Fibroblast of skin of left biceps (primary cell): ENCODE measurements around the gene ADRA2B.
"Not testable (repeated sequence)": the region's sequence is repeated elsewhere in the genome, so short reads cannot be mapped to it uniquely, and the experiment has no call there.

Experiments used
- DNase-seq, 2 experiments: peaks; one replicate each; pipeline ENCODE4 v3.0.0-alpha.2; 2013; ENCODE audit warnings: low read depth in 2 of 2

The ADRA2B gene

DNA sequence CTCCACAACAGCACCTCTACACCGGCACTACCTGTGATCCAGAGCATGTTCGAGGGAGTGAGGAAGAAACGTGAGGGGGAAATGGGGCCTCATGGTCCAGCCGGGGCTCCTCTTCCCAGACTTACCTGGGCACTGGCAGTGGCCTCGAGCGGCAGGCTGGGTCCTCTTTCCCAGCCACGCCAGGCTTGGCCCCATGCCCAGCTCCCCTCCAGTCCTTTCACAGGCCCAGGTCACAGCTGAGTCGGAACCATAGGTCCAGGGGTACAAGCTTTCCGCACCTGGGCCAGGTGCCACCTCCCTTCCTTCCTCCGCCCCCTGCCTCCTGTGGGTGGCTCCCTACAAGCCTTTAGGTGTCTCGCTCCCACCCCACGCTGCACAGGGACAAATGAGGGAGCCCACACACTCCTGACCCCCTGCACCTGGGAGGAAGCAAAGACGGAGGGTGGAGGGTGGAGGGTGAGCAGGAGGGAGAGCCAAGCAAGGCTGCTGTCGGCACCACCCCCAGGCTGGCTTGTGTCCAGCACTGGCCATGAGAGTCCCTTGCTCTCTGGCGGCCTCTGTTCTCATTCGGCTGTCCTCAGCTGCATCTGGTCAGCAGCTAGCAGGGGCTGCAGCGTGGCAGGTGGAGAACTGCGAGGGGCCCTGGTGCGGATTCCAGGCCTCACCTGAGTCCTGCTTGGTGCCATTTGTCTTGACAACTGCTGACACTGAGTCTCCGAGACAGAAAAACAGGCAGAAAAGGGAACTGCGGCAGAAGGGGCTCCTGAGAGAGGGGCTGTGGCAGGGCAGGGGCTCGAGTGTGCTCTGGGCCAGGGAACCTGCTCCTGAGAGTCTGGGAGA, 26.8 kb downstream of the ADRA2B start:
- no peak for DNase-seq

DNA sequence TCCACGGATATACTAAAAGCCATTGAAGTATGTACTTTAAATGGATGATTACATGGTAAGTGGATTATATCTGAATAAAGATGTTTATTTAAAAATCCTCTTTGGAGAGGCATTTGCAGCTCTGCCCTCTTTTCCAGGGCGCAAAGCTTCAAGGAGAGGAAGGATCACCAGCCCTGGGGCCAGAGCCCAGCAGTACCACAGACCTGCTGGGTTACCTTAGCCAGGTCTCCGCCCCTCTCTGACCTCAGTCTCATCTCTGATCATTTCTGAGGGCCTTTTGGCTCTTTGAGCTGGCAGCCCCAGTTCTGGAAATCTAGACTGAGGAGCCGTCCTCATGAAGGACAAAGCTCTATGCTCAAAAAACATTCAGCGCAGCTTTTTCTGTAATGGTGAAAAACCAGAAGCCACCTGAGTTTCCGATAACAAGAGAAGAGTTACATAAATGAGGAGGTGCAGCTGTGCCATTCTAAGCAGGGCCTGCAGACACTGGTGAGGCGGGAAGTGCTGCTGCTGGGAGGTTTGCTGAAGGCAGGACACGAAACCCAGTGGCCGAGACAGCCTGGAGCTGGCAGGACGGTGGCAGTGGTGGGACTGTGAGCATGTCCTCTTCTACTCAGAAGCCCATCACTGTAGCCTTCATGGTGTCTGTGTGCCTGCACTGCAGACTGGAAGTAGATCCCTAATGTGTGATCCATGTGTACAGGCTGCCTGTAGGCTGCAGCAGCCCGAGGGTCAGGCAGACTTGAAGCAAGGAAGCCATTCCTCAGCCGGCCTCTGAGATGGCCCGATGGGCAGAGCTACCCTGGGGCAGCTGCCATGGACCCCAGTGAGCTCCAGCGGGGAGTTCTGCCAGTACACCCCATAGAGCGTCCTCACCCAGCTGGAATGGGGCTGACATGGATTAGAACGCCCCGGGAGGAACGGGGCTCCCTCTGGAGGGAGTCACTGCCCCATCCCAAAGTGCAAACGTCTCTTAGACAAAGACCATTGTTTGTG, 27.7 kb downstream of the ADRA2B start:
- DNase-seq, result no peak

DNA sequence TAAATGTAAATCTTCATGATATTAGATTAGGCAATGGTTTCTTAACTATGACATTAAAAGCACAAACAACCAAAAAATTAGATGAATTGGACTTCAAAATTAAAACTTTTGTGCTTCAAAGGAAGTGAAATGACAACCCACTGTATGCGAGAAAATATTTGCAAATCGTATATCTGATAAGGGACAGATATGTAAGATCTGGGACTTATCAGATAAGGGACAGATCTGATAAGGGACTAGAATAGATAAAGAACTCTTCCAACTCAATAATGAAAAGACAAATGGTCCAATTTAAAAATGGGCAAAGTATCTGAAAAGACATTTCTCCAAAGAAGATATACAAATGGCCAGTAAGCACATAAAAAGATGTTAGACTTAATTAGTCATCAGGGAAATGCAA, 29.2 kb downstream of the ADRA2B start:
- no peak for DNase-seq

DNA sequence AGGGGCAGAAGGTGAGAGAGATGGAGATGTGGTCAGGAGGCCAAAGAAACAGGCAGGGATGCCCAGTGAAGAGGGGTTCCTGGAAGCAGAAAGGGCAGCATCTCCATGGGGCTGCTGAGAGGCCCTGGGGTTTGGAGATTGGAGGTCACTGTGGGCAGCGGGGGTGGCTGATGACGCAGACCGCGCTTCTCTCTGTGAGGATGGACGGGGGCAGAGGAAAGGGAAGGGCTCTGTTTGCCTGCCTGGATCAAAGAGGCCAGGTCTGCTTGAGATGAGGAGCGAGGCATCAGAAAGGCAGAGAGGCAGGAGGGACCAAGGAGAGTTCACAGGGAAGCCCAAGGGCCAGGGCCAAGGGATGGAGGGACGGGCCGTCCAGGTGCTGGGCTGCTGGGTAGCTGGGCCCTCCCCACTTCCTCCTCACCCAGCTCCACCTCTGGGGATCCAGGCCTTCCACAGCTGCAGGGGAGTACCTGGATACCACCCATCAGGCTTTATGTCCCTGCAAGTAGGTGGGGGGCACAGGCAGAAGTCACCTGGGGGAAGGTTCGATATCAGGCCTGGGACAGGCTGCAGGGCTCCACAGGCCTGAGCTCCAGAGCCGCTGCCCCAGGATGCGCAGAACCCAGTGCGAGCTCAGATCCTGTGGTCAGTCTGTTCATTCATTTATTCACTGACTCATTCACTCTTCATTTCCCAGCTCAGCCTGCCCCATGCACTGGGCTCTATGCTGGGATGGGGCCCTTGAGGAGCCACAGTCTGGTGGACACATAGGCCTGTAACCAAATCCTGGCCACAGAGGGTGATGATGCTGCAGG, 30.6 kb downstream of the ADRA2B start:
- no peak for DNase-seq

DNA sequence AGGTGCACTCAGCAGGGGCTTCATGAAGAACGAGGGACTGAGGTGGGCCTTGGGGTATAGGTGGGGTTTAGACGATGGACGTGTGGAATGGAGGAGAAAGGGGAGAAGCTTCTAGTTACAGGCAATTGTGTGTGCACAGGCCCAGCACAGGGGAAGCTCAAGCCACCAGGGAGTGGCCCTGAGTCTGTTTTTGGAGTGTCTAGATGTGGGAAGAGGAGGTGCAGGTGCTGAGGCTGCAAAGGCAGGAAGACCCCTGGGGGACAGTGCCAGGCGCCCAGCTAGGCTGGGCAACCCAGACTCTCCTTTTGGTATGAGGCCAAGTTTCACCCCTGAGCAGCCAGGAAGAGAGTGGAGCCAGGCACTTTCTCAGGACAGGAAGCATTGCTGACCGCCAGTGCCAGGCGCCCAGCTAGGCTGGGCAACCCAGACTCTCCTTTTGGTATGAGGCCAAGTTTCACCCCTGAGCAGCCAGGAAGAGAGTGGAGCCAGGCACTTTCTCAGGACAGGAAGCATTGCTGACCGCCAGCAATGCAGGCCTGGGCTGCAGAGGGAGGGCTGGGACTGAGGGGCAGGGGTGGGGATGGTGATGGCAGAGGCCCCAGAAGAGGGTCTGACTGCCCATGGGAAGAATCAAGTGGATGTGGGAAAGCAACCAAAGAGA, 31.4 kb downstream of the ADRA2B start:
- DNase-seq, result not testable (repeated sequence)

DNA sequence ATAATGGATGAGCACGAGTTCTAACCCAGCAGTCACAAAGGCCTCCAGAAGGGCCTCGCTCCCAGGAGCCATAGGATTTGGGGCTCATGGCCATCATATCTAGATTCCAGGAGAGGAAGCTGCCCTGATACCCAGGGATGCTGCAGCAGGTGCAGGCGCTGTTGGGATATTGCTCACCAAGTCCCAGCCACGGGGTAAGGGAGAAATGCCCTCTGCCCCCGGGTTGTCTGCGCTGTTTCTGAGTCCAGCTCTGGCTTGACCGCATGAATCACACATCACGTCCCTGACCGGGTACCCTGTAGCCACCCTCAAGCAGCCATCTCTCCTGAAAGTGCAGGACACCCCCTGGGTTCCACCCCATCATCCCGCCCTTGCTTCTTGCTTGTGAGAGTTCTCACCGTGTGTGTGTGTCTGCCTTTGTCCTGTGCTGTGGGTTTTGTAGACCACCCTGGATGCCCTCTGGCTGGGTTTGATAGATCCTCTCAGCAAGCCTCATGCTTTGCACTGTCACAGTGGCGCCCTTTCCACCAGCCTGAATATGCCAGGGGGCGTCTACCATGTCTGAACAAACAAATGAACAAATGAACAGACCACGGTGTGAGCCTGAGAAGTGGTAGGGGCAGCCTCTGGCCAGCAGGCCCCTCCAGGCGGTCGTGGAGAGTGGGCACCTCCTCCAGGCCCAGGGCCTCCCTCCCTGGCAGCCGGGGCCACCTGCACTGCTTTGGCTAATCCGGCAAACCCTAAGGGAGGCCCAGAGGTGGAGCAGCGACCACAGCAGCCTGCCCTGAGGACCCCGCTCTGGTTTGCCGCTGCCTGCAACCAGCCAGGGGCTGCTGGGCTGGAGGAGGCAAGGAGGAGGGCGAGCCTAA, 32.1 kb downstream of the ADRA2B start:
- DNase-seq, result no peak

DNA sequence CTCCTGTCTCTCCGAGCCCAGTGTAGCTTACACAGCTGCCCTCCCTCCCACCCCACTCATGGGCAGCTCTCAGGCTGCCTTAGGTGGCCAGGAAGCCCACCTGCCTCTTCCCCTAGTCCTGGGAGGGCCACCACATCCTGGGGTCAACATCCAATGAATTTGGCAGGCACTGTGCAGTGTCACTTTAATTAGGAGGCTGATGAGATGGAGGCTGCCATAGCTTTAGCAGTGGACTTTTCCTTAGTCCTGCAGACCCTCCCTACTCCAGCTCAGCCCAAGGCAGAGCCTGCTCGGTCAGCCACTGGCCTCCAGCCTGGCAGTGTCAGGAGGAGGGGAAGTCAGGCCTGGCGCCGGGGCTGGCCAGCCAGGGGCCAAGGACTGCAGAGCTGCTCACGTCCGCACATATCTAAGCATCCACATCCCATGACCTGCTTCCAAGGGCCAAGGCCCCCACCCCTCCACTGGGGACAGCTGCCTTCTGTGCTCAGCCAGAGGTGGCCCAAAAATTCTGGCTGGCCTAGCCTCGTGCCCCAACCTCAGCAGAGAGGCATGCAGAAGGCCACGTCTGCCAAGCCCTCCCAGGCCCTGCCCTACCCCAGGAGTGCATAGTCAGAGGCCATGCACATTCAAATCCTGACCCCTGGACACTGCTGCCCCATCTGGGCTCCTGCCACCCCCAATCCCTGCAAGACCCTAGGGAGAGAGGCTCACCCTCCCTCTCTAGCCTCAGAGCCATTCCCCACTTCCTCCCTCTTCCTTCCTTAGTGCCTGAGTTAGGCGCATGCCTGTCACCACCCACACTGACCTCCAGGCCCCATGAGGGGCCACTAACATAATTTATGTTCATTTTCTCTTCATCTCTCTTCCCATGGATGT, 33.1 kb downstream of the ADRA2B start:
- DNase-seq, result no peak

DNA sequence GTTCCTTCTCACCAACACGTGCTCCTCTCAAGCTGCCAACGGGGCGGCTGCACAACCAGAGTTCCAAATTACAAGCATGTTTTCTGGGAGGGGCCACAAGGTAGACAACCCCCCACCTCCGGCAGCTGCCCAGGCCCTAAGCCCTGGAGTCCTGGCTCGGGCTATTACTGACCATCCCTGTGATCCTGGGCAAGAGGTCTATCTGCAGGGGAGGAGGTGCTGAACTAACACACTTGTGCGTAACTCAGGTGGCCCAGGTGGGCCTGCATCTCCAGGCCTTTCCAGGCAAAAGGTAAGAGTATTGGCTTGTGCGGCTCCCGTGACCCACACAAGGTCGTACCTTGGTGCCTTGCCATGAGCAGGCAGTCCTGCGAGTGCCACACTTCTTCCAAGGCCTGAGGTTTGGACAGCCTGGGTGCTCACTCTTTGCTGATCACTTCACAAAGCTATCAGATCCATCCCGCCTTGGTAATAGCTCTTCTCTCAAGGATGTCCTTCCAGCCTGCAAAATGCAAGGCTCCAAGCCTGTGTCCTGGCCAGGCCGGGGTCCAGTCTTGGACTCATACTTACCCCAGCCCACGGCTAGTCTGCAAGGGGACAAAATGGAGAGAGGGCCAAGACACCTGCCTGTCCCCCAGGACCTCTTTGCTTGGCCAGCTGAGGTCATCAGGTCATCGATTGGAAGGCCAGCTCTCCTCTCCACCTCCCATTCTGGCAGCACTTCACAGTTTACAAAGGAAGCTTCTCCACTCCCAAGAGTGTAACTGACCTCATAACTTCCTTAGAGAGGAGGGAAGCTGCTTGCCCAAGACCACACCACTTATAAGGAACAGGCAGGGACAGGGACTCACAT, 33.9 kb downstream of the ADRA2B start:
- no peak for DNase-seq

DNA sequence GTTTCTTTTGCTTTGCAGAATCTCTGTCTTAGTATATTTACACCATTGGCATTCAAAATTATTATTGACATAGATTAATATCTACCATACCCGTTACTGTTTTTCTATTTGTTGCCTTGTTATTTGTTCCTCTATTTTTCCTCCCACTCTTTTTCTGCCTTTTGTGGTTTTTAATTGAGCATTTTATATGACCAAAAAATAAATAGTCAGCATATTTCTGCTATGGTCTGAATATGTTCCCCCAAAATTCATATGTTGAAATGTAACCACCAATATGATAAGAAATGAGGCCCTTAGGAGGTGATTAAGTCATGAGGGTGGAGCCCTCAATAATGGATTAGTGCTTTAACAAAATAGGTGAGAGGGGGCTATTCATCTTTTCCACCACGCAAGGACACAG, 35.3 kb downstream of the ADRA2B start:
- DNase-seq, result no peak

DNA sequence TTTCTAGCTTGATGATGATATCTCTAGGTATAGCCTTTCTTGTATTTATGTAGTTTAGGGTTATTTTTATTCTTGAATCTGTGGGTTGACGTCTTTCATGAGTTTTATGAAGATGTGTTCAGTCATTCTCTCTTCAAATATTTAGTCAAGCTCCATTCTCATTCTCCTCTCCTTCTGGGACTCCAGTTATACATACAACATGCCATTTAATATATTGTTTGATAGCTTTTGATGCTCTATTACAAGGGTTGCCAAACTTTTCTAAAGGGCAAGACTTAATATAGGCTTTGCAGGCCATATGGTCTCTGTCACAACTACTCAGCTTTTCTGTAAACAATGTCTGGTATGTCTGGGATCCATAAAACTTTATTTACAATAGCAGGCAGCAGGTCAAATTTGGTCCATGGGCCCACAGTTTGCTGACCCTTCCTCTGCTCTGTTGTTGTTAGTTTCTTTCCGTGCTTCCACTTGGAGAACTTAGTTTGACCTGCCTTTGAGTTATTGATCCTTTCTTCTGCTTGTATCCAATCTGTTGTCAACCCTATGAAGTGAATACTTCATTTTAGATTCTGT, 41.1 kb downstream of the ADRA2B start:
- no peak for DNase-seq

DNA sequence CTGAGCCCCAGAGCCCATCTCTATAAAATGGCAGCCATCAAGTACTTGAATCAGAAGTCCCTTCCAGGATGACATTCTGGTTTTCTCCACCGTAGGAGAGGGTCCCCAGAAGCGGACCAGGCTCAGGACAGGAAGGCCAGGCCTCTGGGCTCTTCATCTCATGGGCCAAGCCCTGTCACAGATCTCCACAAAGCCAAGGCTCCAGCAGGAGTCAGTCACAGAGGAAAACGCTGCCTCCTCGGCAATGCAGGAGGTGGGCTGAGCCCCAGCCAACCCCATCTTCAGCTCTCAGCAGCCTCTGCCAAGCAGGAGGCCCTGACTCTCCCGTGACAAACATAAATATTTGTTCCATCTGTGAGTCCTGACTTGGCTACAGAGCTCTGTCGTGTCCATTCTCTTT, 42.2 kb downstream of the ADRA2B start:
- no peak for DNase-seq

DNA sequence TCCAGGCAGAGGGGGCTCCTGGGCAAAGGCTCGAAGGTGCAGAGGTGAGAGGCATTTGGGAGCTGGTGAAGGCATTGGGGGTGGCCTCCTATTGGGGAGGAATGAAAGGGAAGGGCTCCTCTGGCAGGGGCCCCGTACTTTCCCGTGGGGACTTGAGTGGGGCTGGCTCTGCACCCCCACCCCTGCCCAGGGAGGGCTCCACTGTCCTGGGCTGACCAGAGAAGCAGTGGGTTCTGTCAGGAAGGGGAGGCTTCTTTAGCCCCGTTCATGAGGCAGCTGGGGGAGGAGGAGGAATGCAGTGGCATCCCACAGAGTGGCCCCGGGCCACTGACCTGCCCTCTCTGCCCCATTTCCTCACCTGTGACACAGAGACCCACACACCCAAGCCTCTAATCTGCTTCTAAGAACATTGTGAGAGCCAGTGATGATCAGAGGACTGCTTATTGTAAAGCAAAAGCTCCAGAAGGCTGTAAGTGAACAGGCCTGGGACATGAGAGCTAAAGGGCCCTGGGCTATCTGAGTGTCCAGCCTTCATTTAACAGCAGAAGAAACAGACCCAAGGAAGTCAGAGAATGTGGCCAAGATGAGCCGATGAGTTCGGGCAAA, 43.1 kb downstream of the ADRA2B start:
- no peak for DNase-seq

DNA sequence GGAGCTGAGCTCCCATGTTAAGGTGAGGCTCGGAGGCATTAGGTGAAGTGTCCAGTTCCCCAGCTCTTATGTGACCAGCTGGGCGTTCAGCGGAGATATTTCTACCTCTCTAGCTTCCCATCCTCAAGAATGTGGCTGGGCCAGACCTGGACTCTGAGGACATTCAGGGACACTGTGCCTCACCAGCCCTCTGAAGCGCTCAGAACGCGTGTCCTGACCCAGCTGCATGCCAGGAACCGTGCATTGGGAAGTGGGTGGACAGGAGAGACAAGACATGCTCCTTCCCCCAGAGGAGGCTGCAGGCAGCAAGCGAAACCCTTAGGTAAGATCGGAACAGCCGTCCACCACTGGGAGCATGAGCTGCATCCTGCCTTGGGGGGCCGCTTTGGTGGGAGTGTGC, 43.6 kb downstream of the ADRA2B start:
- no peak for DNase-seq

DNA sequence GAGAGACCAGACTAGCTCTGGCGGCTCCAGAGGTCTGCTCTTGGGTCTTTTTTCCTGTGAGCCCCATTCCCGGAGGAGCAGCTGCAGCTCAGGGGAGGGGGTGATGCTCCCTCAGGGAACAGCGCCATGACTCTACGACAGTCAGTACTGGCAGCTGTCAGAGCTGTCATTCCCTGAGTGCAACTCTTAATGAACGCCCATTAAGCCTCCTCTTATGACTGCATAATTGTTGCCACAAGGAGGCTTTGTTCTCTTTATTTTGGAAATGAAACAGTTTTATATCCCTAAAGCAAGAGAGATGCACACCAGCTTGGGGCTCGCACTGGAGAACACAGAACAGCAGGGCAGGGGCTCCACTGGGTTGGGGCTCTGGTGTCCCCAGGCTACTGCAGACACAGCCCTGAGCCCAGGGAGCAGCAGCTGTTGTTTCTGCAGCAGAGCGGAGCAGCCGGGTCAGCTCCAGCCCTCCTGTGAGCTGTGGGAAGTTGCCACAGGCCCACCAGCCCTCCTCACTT, 44.3 kb downstream of the ADRA2B start:
- not testable (repeated sequence) for DNase-seq

DNA sequence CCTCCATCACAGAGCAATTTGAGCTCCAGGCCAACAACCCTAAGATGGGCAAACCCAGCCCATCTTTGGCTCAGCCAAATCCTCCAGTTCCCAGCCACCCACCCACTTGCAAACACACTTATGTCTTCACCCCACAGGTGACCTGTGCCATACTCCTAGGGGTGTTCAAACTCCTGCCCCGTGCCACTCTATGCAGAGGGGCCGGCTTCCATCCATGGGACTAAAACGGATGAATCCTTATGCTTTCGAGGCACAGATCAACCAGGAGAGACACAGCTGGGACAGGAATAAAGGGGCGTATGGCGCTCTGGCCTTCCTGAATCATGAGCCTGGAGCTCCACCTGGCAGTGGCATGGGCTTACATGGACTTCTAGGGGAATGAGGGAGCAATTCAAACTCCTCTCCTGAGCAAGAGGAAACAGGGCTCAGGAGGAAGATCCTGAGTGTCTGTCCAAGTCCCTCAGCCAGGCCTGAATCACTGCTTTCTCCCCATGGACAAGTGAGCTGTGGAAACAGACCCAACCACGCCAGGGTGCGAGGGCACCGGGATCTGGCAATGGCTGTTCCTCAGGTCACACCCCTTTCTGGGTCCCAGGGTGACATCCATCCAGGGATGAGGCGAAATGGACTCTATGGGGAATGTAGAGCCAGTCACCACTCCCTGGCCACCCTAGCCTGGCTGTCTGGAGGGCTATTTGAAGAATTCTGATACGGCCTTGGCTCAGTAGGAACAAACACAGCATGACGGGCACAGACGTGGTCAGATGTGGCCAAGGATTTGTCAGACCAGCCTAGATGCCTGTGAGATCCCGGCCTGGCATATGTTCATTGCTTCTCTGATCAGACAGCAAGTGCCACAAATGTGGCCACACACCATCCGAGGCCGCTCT, 45.0 kb downstream of the ADRA2B start:
- DNase-seq, result not testable (repeated sequence)

DNA sequence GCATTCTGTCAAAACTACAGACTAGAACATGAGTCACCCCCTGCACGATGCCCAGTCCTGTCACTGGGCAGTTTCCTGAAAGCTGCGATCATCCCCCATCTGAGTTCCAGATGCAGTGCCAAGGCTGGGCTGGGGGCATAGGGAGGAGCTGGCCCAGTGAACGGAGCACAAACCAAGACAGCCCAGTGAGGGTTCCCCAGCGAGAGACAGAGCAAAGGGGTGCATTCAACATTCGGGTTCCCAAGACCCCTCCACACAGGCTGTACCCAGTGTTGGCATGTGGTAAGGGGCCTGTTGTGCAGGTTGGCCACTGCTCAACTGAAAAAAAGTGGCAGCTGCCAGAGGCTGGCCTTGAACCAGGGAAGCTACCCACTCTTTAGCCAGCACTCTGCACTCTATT, 46.0 kb downstream of the ADRA2B start:
- not testable (repeated sequence) for DNase-seq
